ENCODE measurements around the gene SETD5.

Gene SETD5

DNA sequence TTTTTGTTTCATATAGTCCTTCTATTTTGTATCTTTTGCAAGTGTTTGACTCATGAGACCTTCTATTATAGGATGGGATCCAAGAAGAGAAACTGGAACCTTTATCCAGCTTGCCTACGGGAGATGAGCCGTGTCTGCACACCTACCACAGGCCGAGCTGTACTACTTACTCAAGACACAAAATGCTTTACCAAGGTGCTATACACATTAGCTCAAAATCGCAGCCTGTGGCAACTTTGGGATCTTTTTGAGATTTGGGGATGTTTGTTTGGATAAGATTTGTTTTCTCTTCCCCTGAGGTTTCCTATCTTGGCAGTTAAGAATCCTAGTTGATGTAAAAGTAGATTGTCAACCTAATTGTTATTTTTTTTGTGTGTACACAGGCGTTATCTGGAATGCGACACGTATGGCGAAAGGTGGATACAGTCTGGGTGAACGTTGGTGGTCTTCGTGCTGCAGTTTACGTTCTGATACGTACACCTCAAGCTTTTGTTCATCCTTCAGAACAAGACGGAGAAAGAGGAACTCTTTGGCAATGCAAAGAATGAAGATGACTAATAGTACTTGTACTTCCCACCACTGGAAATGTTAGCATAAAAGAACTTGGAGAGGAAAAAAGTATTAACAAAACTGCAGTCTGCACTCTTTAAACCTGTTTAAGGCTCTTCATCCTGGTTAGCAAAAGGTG is 13.1 kb upstream of the SETD5 start:
- Mint-ChIP-seq H3K27me3 (no peaks in the 10 kb centered on the region), H3K4me1 (peaks cover 6% of the 10 kb centered on the region), H3K9me3 (no peaks in the 10 kb centered on the region), H3K36me3 (peaks cover 38% of the 10 kb centered on the region), H3K4me3 (no peak overlapping the region), H3K27ac (no peak overlapping the region)
- no peak for ATAC-seq

DNA sequence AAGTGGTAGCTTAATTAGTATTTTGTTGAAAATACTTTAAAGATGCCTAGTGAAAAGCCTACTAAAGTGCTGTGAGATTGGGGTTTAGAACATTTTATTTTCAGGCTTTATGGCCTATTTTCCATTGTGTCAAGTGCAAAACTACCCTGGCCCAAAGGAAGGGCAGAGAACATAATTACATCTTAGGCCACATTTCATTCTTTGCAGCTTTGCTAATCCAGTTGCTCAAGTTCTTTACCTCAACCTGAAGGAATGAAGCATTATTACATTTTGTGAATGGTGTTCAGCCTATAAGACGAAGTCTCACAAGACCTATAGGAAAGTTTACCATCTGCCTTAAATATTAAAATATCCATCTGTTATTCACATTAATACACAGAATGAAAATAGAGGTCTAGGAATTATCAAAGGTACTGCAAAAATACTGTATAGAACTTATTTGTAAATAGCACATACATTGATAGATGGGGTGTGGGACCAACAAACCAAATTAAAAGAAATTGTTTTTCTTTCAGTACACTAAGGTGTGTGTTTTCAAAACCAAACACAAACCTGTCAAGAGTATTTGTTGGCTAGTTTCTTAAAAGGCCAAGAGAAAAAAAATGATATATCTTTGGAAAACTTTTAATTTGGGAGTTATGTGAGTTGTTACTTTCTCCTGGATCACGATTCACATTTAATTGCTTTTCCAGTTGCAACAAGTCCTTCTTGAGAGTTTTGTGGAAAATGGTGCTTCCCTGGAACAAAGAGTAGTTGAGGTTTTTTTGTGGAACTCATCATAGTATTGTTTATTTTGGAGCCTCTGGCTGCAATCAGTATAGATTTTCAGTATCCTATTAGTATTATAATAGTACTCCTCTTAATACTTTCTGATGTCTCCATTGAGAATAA is 12.0 kb upstream of the SETD5 start:
- Mint-ChIP-seq H3K4me1 (peaks cover 6% of the 10 kb centered on the region), H3K4me3 (no peak overlapping the region), H3K9me3 (no peaks in the 10 kb centered on the region), H3K27ac (no peak overlapping the region), H3K36me3 (peaks cover 37% of the 10 kb centered on the region), H3K27me3 (no peaks in the 10 kb centered on the region)
- ATAC-seq = no peak

DNA sequence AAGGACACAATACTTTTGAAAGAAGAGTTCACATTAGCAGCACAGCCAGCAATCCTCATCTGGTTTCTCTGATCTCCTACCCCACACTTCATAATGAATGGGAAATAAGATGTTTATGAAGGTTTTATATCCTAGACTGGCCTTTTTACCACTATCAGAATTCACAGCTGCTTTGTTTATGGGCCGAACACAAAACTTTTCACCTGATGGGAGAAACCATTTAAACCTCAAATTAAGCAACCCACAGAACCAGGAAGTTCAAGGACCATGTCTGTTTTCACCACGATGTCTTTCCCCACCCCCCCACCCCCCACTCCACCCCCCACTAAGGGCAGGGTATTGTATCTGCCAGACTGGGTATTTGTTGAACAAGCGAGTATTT is 11.3 kb upstream of the SETD5 start:
- H3K9me3 Mint-ChIP-seq = no peaks in the 10 kb centered on the region
- no peak for ATAC-seq
- H3K27me3 Mint-ChIP-seq = no peaks in the 10 kb centered on the region
- H3K36me3 Mint-ChIP-seq = peaks cover 43% of the 10 kb centered on the region
- no peak overlapping the region for H3K4me3 Mint-ChIP-seq
- peak overlapping the region; percentile 52 for H3K27ac Mint-ChIP-seq
- H3K4me1 Mint-ChIP-seq = peaks cover 8% of the 10 kb centered on the region

DNA sequence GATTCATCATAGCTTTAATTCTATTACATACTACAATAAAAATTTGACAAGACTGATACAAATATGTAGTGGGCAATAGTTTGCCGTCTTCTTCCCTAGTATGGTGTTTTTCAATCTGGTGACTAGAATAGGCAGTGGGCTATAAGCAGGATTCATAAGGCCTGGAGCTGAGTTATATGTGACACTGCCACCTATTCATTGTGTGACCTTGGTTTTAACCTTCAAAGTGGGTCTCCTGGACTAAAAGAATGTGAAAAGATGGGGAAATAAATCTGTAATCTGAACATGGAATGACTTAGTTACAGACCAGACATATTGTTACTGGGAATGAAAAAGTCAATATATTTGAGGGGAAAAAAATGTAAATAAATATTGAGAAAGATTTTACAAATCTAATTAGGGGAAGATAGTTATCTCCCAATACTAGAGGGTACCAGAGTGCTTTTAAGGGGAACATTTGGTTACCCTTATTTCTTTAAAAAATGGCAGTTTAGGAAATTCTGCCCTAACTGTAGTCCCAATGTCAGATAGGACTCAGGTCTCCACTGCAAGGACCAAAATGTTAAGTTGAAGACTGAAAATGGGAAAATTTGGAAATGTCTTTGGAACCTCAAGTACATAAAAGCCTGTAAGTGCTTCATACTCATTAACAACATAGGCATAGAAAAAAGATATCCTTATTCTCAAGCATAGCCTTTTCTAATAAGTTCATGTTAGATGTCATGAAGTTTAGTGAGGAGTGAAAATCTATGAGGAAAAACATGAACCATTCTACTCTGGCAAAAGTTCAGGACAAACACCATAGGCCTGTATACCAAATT is 10.7 kb upstream of the SETD5 start:
- ATAC-seq = no peak
- Mint-ChIP-seq H3K4me3 (no peak overlapping the region), H3K27ac (peak overlapping the region; percentile 52), H3K4me1 (peaks cover 14% of the 10 kb centered on the region), H3K27me3 (no peaks in the 10 kb centered on the region), H3K9me3 (no peaks in the 10 kb centered on the region), H3K36me3 (peaks cover 46% of the 10 kb centered on the region)

DNA sequence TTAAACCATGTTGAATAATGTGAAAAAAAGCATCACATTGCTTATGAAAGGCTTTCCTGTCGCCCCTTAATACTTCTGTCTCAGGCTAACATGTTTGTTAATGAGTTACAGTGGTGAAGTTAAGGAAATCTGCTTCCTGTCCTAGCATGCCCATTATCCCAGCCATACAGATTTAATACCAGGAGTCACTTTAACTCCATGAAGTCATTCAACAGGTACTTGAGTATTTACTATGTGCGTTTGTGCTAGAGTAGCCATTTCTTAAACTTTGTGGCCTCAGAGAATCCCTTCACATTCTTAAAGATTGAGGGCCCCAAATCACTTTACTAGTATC is 10.1 kb upstream of the SETD5 start:
- peak overlapping the region; percentile 52 for H3K27ac Mint-ChIP-seq
- no peak for ATAC-seq
- no peak overlapping the region for H3K4me3 Mint-ChIP-seq
- H3K9me3 Mint-ChIP-seq = no peaks in the 10 kb centered on the region
- peaks cover 20% of the 10 kb centered on the region for H3K4me1 Mint-ChIP-seq
- no peaks in the 10 kb centered on the region for H3K27me3 Mint-ChIP-seq
- peaks cover 50% of the 10 kb centered on the region for H3K36me3 Mint-ChIP-seq

DNA sequence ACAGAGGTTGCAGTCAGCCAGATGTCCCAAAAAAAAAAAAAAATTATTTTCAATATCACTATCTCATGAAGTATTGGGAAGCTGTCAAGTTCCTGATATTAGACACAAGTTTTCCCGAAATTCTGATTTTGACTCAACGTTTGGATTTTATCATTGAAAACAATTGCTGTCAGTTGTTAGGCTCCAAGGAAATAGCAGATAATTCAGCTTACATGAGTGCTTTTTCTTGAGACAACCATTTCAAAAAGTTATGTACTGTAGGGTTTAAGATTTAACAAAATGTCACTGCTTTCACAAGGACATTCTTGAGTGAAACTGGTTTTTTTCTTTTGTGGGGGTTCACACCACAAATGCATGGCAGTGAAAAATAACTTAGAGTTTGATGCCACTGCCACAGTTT is 9.3 kb upstream of the SETD5 start:
- H3K27me3 Mint-ChIP-seq = no peaks in the 10 kb centered on the region
- no peak for ATAC-seq
- H3K9me3 Mint-ChIP-seq = no peaks in the 10 kb centered on the region
- no peak overlapping the region for H3K27ac Mint-ChIP-seq
- H3K4me3 Mint-ChIP-seq = no peak overlapping the region
- H3K36me3 Mint-ChIP-seq = peaks cover 45% of the 10 kb centered on the region
- peaks cover 27% of the 10 kb centered on the region for H3K4me1 Mint-ChIP-seq

DNA sequence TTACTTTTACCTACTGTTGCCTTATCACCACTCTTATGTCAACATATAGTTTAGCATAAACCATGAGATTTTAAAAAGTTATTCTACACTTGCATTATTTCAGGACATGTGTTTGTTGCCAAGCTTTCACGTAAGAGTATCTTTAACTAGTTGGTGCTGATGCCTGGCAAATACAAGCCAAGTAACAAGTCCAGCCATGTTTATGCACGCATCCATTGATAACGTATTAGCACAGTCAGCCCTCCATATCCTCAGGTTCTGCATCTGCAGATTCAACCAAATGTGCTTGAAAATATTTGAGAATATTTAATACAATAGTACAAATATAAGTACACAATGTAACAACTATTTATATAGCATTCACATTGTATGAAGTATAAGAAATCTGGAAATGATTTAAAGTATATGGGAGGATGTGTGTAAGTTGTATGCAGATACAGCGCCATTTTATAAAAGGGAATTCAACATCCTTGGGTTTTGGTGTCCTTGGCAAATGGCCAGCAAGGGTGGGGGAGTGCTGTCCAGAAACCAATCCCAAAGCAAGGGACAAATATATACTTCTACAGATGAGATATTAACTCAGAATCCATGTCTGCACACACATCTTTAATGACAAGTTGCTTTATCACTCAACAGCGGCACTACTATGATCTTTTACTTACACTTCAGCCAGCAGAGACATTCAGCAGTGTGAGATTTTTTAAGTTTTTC is 8.7 kb upstream of the SETD5 start:
- H3K27me3 Mint-ChIP-seq = no peaks in the 10 kb centered on the region
- peaks cover 45% of the 10 kb centered on the region for H3K36me3 Mint-ChIP-seq
- peaks cover 27% of the 10 kb centered on the region for H3K4me1 Mint-ChIP-seq
- no peak overlapping the region for H3K27ac Mint-ChIP-seq
- ATAC-seq = no peak
- H3K9me3 Mint-ChIP-seq = no peaks in the 10 kb centered on the region
- no peak overlapping the region for H3K4me3 Mint-ChIP-seq

DNA sequence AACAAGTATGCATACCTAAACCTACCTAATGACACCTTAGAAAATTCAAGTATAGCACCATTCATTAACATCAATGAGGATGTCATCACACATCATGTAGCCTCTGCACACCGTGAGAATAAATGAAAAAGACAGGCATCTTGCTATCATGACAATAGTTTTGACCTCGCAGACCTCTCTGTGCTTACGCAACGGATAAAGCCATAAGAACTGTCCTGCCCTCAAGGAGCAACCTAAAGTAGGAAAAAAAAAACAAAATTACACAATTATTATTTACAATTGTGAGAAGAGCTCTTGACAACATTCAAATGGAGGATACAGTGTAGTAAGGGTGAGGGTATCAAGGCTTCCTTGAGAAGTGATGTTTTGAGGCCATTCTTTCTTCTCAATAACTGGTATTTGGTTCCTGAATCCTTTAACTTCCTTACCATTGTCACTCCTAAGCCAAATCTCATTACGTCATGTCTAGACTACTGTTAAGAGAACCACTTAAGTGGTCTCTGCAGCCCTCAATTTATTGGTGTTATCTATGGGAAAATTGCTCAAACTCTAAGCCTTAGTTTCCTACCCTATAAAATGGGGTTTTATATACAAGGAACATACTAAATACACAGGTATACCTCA is 7.0 kb upstream of the SETD5 start:
- Mint-ChIP-seq H3K27me3 (no peaks in the 10 kb centered on the region), H3K9me3 (no peaks in the 10 kb centered on the region), H3K27ac (no peak overlapping the region), H3K4me3 (no peak overlapping the region), H3K4me1 (peaks cover 41% of the 10 kb centered on the region), H3K36me3 (peaks cover 49% of the 10 kb centered on the region)
- ATAC-seq = no peak

DNA sequence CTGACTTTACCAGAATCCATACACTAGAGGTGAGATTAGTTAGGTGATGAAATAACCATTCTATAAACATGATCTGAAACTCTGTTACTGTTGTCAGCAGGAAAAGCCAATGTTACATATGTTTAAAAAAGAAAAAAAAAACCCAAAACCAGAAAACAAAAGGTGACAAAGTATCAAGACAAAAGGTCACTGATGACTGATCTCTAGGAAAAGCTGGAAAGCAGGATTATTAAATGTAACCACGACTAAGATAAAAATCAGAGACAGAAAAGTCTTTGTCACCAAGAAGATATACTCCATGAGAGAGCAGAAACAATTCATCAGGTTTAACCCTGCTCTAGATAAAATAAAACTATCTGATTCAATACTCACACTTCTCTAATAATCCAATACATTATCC is 5.4 kb upstream of the SETD5 start:
- no peak for ATAC-seq
- Mint-ChIP-seq H3K4me1 (peaks cover 44% of the 10 kb centered on the region), H3K27me3 (no peaks in the 10 kb centered on the region), H3K9me3 (no peaks in the 10 kb centered on the region), H3K36me3 (peaks cover 50% of the 10 kb centered on the region), H3K4me3 (no peak overlapping the region), H3K27ac (peak overlapping the region; percentile 37)

DNA sequence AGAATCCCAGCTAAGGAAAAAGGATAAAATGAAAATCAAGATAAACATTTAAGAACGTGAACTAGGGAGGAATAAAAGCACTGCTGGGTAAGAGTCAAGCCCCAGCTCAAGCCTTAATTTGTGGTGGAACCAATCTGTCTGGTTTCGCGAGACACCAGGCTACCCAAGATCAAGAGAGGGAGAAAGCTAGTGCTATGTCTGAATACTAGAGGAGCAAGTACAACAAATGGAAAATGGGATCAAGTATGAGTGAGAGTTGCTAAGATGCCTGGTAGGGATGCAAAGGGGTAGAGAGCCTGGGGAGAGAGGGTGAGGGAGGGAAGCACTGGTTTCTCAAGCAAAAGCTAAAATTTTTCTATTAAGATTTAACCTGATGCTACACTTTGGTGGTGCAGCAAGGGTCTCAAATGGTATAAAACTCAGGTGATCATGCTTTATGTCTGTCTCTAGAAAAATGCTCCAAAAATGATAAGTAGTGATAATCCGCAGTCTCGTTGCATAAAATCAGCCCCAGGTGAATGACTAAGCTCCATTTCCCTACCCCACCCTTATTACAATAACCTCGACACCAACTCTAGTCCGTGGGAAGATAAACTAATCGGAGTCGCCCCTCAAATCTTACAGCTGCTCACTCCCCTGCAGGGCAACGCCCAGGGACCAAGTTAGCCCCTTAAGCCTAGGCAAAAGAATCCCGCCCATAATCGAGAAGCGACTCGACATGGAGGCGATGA is 1.7 kb upstream of the SETD5 start:
- H3K36me3 Mint-ChIP-seq = peaks cover 47% of the 10 kb centered on the region
- peaks cover 66% of the 10 kb centered on the region for H3K4me1 Mint-ChIP-seq
- no peaks in the 10 kb centered on the region for H3K27me3 Mint-ChIP-seq
- H3K4me3 Mint-ChIP-seq = peak overlapping the region; percentile 98
- peak overlapping the region; percentile 96 for H3K27ac Mint-ChIP-seq
- no peaks in the 10 kb centered on the region for H3K9me3 Mint-ChIP-seq
- ATAC-seq = no peak

DNA sequence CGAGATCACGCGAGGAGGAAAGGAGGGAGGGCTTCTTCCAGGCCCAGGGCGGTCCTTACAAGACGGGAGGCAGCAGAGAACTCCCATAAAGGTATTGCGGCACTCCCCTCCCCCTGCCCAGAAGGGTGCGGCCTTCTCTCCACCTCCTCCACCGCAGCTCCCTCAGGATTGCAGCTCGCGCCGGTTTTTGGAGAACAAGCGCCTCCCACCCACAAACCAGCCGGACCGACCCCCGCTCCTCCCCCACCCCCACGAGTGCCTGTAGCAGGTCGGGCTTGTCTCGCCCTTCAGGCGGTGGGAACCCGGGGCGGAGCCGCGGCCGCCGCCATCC is 1.1 kb upstream of the SETD5 start:
- peak; percentile 49 for ATAC-seq
- H3K4me3 Mint-ChIP-seq = peak overlapping the region; percentile 98
- no peaks in the 10 kb centered on the region for H3K9me3 Mint-ChIP-seq
- peaks cover 42% of the 10 kb centered on the region for H3K36me3 Mint-ChIP-seq
- H3K27me3 Mint-ChIP-seq = no peaks in the 10 kb centered on the region
- peaks cover 67% of the 10 kb centered on the region for H3K4me1 Mint-ChIP-seq
- peak overlapping the region; percentile 96 for H3K27ac Mint-ChIP-seq

DNA sequence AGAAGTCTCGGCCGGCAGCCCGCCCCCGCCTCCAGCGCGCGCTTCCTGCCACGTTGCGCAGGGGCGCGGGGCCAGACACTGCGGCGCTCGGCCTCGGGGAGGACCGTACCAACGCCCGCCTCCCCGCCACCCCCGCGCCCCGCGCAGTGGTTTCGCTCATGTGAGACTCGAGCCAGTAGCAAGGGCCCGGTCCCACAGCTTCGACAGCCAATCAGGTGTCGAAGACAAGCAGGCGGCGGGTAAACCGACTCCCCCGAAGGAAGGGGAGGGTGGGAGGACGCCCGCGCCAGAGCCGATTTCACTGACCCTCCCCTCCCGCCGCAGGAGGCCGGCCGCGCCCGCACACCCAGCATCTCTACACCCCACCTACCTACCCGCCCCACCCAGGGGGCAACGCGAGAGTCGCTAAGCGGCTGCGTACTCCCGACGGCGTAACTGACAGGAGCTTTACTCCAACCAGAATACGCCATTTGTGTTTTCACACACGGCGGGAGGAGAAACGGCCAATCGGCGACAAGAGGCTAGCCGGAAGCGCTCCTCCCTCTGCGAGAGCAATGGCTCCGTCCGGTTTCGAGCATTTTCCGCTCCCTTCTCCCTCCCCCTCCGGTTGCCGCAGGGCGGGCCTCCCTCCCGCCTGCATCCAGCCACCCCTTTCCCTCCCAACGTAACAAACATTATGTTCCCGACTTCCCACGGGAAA is 633 bp upstream of the SETD5 start:
- H3K9me3 Mint-ChIP-seq = no peaks in the 10 kb centered on the region
- peak overlapping the region; percentile 98 for H3K4me3 Mint-ChIP-seq
- peak overlapping the region; percentile 96 for H3K27ac Mint-ChIP-seq
- H3K36me3 Mint-ChIP-seq = peaks cover 37% of the 10 kb centered on the region
- peaks cover 67% of the 10 kb centered on the region for H3K4me1 Mint-ChIP-seq
- H3K27me3 Mint-ChIP-seq = no peaks in the 10 kb centered on the region
- ATAC-seq = peak; percentile 88

DNA sequence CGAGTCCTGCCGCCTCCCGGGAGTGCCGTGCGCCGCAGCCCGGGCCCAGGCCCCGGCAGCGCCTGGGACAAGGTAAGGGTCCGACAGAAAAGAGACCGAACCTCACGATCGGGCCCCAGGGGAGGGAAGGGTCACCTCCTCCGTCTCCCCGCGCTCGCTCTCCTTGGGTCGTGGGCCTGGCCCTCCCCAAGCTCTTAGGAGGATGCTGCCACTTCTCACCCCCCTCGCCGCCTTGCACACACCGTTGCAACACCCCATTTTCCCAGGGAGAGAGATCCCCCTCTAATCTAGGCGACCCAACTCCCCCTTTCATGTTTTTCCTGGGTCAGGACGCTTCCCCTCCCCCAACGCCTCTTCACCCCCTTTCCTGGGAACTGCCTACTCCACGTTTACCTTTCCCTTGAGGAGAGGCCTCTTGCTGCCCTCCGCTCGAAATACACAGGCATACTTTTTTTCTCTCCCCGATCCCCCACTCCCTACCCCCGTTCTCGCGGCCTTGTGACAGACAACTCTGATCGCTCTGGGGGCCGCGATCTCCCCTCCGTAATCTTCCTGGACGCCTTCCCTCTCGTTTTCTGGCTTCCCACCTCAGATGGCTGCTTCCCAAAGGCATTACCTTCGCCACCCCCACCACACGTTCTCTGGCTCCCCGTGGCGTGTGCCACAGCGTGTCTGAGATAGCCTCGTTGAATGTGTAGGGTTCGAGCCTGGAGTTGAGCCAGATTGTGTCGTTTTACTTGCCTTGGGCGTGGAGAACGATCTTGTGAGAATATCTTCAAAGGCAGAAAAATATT is 688 bp downstream of the SETD5 start:
- H3K4me1 Mint-ChIP-seq = peaks cover 68% of the 10 kb centered on the region
- peaks cover 33% of the 10 kb centered on the region for H3K36me3 Mint-ChIP-seq
- peak overlapping the region; percentile 94 for H3K4me3 Mint-ChIP-seq
- no peaks in the 10 kb centered on the region for H3K9me3 Mint-ChIP-seq
- peak overlapping the region; percentile 96 for H3K27ac Mint-ChIP-seq
- no peak for ATAC-seq
- H3K27me3 Mint-ChIP-seq = no peaks in the 10 kb centered on the region

Measured in stimulated activated memory B cell treated with anti-CD40 and anti-IgM and Interleukin-4, amounts not matched to agents 10 μg/mL and 1 μg/mL and 100 μg/mL, for 72 hours (primary cell).